M059J (cell line): ENCODE results near the gene TAS2R31. TPM values are rescaled to one million over a fixed set of nuclear protein-coding genes. Genes with fewer than 3 reads are reported as not detected.

ENCODE experiments used
- DNase-seq: peaks from one replicate; pipeline ENCODE4 v3.0.0-alpha.2; 2012; ENCODE audit warnings: low read depth
- total RNA-seq: library from RNA; depleted of rRNA; stranded (reverse); fragments of >200 nt; shearing (Covaris generic); gene quantifications from 2 replicates; pipeline ENCODE4 v1.2.3, GENCODE V29; 2014; rRNA removed

The TAS2R31 gene
- total RNA-seq, 1 experiment from 2014 or later: 0.27 TPM

- DNase-seq: no peak
Measured at GRCh38 chr12:10998204-10998603, 33.0 kb downstream of the TAS2R31 start, which contains the start of gene TAS2R20. TAS2R20 (minus strand) TSS chr12:10998304; CDS start chr12:10997875, 429 bp downstream.

DNA sequence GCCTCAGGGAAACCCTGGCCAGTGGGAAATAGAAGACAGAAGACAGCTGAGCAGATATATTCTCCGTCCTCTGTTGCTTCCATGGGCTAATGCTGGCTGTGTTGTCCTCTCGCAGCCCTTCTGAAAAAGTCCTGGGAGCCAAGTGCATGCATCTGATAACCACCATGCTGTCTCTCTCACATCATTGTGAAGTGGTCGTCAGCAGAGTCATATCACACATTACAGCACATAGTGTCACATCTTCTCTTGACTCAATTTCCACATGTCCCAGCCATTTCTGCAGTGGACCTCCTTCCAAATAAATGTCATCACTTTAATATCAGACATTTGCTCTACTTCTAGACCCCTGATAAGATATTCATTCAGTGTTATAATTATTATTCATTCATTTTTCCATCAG, 36.9 kb downstream of the TAS2R31 start:
- no peak for DNase-seq

GRCh38 chr12:10989107-10989506, 42.1 kb downstream of the TAS2R31 start:
- no peak for DNase-seq

DNA sequence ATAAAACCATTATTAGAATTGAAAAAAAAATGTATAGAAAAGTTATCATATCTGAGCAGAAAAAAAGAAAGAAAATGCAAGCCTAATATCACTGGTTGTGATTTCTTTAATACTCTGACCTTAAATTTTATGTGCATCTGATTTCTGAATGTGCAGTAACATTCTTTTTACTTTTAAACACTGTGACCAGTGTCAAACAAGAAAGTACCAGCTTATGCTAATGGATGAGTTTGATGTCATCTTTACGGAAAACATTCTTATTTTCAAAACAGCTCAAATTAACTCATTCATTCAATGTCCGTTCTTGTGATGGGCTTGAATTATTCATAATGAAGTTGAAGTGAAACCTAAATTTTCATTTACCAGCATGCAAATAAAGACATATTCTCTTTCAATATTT, 44.4 kb downstream of the TAS2R31 start, which contains the start of gene TAS2R50:
TAS2R50 (minus strand) TSS at position 101 of the 400 bp plus-strand sequence; CDS start at position 49, 52 bp downstream.
- no peak for DNase-seq

GRCh38 chr12:10982244-10982643, 49.0 kb downstream of the TAS2R31 start:
- DNase-seq: no peak

Other genes starting within 250 kb of the TAS2R31 start
- not detected in 2 replicates for gene TAS2R7, start 228.8 kb downstream of the TAS2R31 start, total RNA-seq
- gene TAS2R8, start 224.1 kb downstream of the TAS2R31 start, total RNA-seq: not detected in 2 replicates
- gene TAS2R9, start 221.2 kb downstream of the TAS2R31 start, total RNA-seq: not detected in 2 replicates
- gene TAS2R10, start 205.0 kb downstream of the TAS2R31 start, total RNA-seq: not detected in 2 replicates
- not detected in 2 replicates for gene PRR4, start 181.9 kb downstream of the TAS2R31 start, total RNA-seq
- 3.6 and 14.5 TPM in 2 replicates for gene PRH1, start 147.2 kb downstream of the TAS2R31 start, total RNA-seq
- not detected in 2 replicates for gene TAS2R13, start 121.8 kb downstream of the TAS2R31 start, total RNA-seq
- gene PRH2, start 102.2 kb downstream of the TAS2R31 start, total RNA-seq: not detected in 2 replicates
- 0.34 and 0.89 TPM in 2 replicates for gene TAS2R14, start 92.1 kb downstream of the TAS2R31 start, total RNA-seq
- 0.25 TPM in 1 of 2 replicates, not detected in the other for gene TAS2R50, start 44.5 kb downstream of the TAS2R31 start, total RNA-seq
- gene TAS2R20, start 33.1 kb downstream of the TAS2R31 start, total RNA-seq: 0.07 TPM in 1 of 2 replicates, not detected in the other
- 0.22 TPM in 1 of 2 replicates, not detected in the other for gene TAS2R19, start 8.8 kb downstream of the TAS2R31 start, total RNA-seq
- gene TAS2R46, start 30.9 kb upstream of the TAS2R31 start, total RNA-seq: not detected in 2 replicates
- 0.25 TPM in 1 of 2 replicates, not detected in the other for gene TAS2R43, start 60.9 kb upstream of the TAS2R31 start, total RNA-seq
- gene TAS2R30, start 103.2 kb upstream of the TAS2R31 start, total RNA-seq: 0.89 TPM in 1 of 2 replicates, not detected in the other
- 8.1 and 10.7 TPM in 2 replicates for gene SMIM10L1, start 139.8 kb upstream of the TAS2R31 start, total RNA-seq
- not detected in 2 replicates for gene TAS2R42, start 155.5 kb upstream of the TAS2R31 start, total RNA-seq
- not detected in 2 replicates for gene PRB3, start 238.3 kb upstream of the TAS2R31 start, total RNA-seq